Measurements from ENCODE around the gene PCSK4.

Gene PCSK4

GRCh38 chr19:1435378-1435989 is 54.7 kb downstream of the PCSK4 start:
- DNase-seq, result no peak

- no peak for DNase-seq
Observed at GRCh38 chr19:1434577-1435060, 55.5 kb downstream of the PCSK4 start.

- DNase-seq, result no peak
Observed at GRCh38 chr19:1434040-1434366, 56.1 kb downstream of the PCSK4 start.

- DNase-seq, result no peak
Observed at GRCh38 chr19:1433119-1434039, 56.8 kb downstream of the PCSK4 start.

- no peak for DNase-seq
Observed at GRCh38 chr19:1432507-1432887, 57.7 kb downstream of the PCSK4 start.

- no peak for DNase-seq
Observed at GRCh38 chr19:1431759-1432506, 58.2 kb downstream of the PCSK4 start.

Data from activated CD4-positive, alpha-beta T cell treated with anti-CD3 and anti-CD28 coated beads for 4 hours (primary cell).